ENCODE measurements around the gene ZNF414.

The ZNF414 gene

GRCh38 chr19:8461891-8462290 lies 52.1 kb downstream of the ZNF414 start:
- DNase-seq: no peak

- no peak for DNase-seq
These were observed 52.6 kb downstream of the ZNF414 start for GRCh38 chr19:8461376-8461775.

- no peak for DNase-seq
These were observed 53.3 kb downstream of the ZNF414 start for GRCh38 chr19:8460516-8461298.
